ENCODE measurements around the gene VEGFA. TPM values are rescaled to one million over a fixed set of nuclear protein-coding genes. Genes with fewer than 3 reads are reported as not detected.
A peak's percentile ranks its signal among the peaks of the same experiment; 100 is the strongest.

Gene VEGFA
- total RNA-seq, 1 donor from 2014 or later: 231 TPM

- DNase-seq (peak; percentile 96), ATAC-seq (peak; percentile 94)
- intact Hi-C loops (cut with DNase I): no loop called here
- no peaks in the 10 kb centered on the region for H3K36me3 ChIP-seq
- H3K4me3 ChIP-seq: no peak overlapping the region
- no peaks in the 10 kb centered on the region for H3K9me3 ChIP-seq
- H3K27ac ChIP-seq: peak overlapping the region; percentile 71
- no peak for TF ChIP-seq CTCF (IDR thresholded peaks at IDR 0.05)
- H3K4me1 ChIP-seq: peaks cover 19% of the 10 kb centered on the region
- no peaks in the 10 kb centered on the region for H3K27me3 ChIP-seq
Observed at GRCh38 chr6:43724914-43725642, 44.9 kb upstream of the VEGFA start.

GRCh38 chr6:43725643-43726580 lies 44.1 kb upstream of the VEGFA start:
- H3K27ac ChIP-seq: peak overlapping the region; percentile 71

GRCh38 chr6:43727634-43728033 lies 42.4 kb upstream of the VEGFA start:
- Histone ChIP-seq H3K9me3 (peaks cover 6% of the 10 kb centered on the region), H3K27me3 (no peaks in the 10 kb centered on the region), H3K4me3 (no peak overlapping the region), H3K27ac (no peak overlapping the region), H3K36me3 (no peaks in the 10 kb centered on the region), H3K4me1 (peaks cover 19% of the 10 kb centered on the region)
- DNase-seq: no peak
- TF ChIP-seq CTCF (IDR thresholded peaks at IDR 0.05): no peak
- intact Hi-C loops (cut with DNase I): no loop called here
- ATAC-seq: no peak

More at GRCh38 chr6:43725643-43726580, 44.1 kb upstream of the VEGFA start:
- intact Hi-C loops (cut with DNase I): no loop called here
- no peak for DNase-seq
- H3K27me3 ChIP-seq: no peaks in the 10 kb centered on the region
- H3K9me3 ChIP-seq: peaks cover 6% of the 10 kb centered on the region
- no peak for ATAC-seq
- no peak for TF ChIP-seq CTCF (IDR thresholded peaks at IDR 0.05)
- no peaks in the 10 kb centered on the region for H3K36me3 ChIP-seq
- H3K4me1 ChIP-seq: peaks cover 19% of the 10 kb centered on the region
- H3K4me3 ChIP-seq: no peak overlapping the region

GRCh38 chr6:43728586-43728985 lies 41.4 kb upstream of the VEGFA start:
- no peaks in the 10 kb centered on the region for H3K27me3 ChIP-seq
- no peak for TF ChIP-seq CTCF (IDR thresholded peaks at IDR 0.05)
- ATAC-seq (no peak), DNase-seq (no peak)
- no peak overlapping the region for H3K4me3 ChIP-seq
- no peak overlapping the region for H3K27ac ChIP-seq
- H3K4me1 ChIP-seq: peaks cover 19% of the 10 kb centered on the region
- H3K9me3 ChIP-seq: peaks cover 6% of the 10 kb centered on the region
- intact Hi-C loops (cut with DNase I): no loop called here
- no peaks in the 10 kb centered on the region for H3K36me3 ChIP-seq

- ATAC-seq (no peak), DNase-seq (peak; percentile 6)
- no peaks in the 10 kb centered on the region for H3K36me3 ChIP-seq
- intact Hi-C loops (cut with DNase I): no loop called here
- peaks cover 13% of the 10 kb centered on the region for H3K4me1 ChIP-seq
- peaks cover 6% of the 10 kb centered on the region for H3K9me3 ChIP-seq
- no peak for TF ChIP-seq CTCF (IDR thresholded peaks at IDR 0.05)
- H3K27me3 ChIP-seq: no peaks in the 10 kb centered on the region
- H3K4me3 ChIP-seq: no peak overlapping the region
- no peak overlapping the region for H3K27ac ChIP-seq
Observed at GRCh38 chr6:43729537-43729936, 40.5 kb upstream of the VEGFA start.

All from upper lobe of right lung (tissue), 1 donor.